ENCODE results near the gene NECTIN1.

NECTIN1 gene

DNA sequence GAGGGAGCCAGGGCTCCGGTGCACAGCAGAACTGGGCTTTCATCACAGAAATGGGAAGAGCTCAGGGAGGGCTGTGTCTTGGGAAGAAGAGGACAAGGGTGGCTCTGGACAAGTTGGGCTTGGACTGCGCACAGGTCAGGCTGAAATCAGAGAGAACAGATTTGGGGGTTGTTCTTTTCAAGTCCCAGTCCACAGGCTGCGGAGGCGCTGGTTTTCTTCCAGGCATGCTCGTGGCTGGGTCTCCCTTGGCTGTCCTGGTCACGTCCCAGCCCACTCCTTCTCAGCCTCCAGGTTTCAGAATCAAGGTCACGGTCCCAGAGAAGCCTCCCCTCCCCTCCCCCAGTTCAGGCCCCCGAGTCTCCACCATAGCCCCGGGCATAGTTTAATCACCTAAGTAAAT is 17.0 kb downstream of the NECTIN1 start:
- DNase-seq = no peak

DNA sequence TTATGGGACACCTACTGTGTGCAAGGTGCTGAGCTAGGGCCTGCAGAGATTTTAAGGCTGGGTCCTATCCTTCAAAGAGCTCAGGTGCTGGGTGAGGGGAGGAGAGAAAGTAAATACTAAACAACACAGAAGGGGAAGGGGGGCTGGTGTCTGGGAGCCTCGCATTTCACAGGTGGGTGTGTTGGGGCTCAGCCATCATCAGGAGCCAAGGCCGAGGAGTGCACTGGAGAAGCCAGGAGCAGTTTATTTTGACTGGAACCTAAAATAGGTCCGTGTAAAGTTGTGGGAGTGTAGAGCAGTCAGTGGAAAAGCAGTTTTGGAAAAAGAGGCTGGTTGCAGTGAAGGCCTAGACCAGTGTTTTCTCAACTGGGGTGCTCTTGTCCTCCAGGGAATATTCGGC is 17.5 kb downstream of the NECTIN1 start:
- no peak for DNase-seq

DNA sequence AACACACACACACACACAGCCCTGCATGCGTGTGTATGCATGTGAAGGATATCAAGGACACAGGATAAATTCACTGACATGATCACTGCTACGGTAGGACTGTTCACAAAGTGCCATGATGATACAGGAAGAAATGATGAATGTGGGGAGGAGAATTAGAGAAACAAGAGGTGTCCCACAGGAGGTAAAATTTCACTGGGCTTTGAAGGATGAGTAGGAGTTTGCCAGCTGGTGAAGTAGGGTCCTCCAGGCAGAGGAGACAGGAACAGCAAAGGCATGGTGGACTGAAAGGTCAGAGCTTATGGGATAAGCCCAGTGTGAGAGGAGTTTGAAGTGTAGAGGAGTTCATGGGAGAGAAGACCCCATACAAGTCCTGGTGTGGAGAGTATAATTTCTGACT is 18.6 kb downstream of the NECTIN1 start:
- DNase-seq = no peak

- DNase-seq = no peak
Observed at GRCh38 chr11:119709638-119710346, 19.2 kb downstream of the NECTIN1 start.

DNA sequence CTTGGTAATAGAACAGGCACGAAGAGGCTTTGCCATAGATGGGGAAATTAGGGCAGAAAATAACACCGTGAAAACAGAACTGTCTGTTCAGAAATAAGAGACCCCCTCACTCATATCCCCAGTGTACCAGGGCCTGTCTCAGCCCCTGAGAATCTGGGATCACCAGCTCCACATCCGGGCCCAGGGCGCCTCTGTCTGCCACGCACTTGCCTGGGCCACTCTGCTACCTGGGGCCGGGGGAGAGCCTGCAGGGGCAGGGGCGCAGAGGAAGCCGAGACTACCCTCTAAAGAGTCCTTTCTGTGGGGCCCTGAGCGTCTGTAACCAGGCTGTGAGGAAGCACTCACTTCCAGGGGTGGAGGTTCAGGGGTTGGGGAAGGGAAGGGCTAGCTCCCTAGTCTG is 19.8 kb downstream of the NECTIN1 start:
- DNase-seq = no peak

GRCh38 chr11:119708384-119708783 is 20.6 kb downstream of the NECTIN1 start:
- no peak for DNase-seq

- no peak for DNase-seq
Observed at GRCh38 chr11:119706887-119707286, 22.1 kb downstream of the NECTIN1 start.

DNA sequence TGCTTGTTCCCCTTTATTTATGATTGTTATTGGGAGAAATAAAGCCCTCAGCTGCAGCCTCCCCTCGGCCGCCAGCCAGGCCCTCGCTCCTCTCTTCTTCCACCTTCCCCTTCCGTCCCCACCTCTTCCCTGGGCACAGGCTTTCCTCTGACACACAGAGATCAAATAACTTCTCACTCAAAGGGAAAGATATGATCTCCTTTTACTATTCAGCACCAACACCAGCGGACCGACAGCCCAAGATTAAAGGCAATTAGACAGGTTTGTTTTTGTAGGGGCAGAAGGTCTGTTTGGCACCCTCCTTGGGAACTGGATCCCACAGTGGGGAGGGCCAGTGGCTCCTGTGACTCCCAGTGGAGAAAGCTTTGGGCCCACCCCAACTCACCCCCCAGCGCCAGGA is 23.0 kb downstream of the NECTIN1 start:
- no peak for DNase-seq

DNA sequence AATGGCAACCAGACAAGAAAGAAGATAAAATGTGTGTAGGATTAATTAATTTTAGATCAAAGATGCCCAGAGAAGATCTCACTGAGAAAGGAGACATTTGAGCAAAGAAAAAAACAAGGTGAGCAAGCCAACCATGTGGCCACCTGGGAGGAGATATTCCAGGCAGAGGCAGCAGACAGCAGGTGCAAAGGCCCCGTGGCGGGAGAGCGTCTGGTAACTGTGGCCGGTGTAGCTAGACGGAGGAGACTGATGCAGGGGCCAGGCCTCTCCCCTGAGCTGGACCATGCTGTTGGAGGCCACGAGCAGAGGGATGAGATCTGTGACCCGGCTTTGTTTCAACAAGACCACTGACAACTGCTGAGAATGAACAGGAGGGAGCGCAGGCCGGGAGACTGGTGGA is 23.6 kb downstream of the NECTIN1 start:
- DNase-seq = no peak

DNA sequence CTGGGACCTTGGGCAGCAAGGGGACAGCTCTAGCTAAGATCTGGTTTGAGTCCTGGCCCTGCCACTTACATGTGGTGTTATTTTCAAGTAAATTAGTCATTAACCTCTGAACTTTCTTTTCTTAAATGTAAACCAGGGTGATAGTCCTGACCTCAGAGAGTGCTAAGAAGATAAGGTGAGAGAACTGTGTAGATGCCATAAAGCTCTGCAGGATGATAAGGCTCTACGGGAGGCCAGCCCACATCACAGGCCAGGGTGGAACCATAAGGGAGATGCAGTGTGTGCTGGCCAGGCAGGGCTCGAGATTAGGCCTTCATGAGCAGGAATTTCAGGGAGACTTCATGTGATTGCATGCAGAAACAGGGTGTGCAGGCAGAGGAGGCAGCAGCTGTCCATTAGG is 24.2 kb downstream of the NECTIN1 start:
- DNase-seq = no peak

GRCh38 chr11:119701591-119702549 is 27.1 kb downstream of the NECTIN1 start:
- DNase-seq = no peak

GRCh38 chr11:119700536-119701346 is 28.3 kb downstream of the NECTIN1 start:
- DNase-seq = no peak

DNA sequence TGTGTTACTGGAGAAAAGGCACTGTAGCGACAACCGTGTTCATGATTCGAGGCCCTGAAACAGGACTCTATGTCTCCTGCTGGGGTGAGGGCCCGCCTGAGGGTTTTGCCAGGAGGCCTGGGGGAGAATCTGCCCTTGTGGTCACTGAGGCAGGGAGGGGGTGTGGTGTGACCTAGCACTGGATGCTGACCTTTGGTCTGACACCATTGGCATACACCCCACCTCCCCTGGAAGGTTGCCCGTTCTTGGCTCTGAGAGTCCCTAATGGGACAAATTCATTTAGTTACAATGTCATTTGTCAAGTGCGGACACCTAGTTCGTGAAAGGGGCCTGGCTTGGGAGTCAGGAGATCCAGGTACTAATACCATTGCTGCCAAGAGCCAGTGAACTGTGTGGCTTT is 29.0 kb downstream of the NECTIN1 start:
- DNase-seq = no peak

DNA sequence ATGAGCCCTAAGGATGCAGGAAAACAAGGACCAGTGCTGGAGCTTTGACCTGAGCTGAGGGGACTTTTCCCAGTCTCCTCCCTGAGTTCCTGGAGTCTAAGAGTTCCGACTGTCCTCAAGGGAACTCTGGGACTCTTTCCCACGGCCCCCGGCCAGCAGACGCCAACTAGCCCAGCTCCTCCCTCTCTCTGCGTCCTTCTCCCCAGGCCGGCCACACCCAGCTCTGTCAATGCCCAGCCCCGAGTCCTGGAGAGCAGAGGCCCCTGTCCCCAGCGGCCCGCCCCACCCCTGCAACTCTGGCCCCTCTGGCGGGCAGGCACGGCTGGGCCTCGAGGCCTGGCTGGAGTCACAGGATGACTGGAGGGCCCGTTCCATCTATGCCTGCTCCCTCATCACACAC is 29.8 kb downstream of the NECTIN1 start:
- no peak for DNase-seq

DNA sequence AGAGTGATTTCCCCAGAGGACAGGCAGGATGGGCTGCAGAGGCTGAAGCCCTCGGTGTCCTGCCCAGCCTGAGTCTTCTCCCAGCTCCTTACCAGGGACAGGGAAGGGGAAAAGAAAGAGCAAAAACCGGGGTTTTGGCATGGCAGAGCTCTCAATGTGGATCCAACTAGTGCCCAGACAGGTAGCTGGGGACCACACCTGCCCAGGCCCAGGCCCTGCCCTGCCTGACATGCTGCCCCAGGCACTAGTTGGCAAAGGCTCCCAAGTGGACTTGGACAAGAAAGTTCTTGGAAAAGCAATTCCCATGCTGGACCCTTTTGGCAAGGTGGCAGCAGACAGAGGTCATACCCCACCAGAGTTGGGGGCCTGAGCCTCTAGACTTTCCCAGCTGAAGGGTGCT is 31.1 kb downstream of the NECTIN1 start:
- DNase-seq = no peak

- no peak for DNase-seq
Observed at GRCh38 chr11:119697445-119697844, 31.6 kb downstream of the NECTIN1 start.

DNA sequence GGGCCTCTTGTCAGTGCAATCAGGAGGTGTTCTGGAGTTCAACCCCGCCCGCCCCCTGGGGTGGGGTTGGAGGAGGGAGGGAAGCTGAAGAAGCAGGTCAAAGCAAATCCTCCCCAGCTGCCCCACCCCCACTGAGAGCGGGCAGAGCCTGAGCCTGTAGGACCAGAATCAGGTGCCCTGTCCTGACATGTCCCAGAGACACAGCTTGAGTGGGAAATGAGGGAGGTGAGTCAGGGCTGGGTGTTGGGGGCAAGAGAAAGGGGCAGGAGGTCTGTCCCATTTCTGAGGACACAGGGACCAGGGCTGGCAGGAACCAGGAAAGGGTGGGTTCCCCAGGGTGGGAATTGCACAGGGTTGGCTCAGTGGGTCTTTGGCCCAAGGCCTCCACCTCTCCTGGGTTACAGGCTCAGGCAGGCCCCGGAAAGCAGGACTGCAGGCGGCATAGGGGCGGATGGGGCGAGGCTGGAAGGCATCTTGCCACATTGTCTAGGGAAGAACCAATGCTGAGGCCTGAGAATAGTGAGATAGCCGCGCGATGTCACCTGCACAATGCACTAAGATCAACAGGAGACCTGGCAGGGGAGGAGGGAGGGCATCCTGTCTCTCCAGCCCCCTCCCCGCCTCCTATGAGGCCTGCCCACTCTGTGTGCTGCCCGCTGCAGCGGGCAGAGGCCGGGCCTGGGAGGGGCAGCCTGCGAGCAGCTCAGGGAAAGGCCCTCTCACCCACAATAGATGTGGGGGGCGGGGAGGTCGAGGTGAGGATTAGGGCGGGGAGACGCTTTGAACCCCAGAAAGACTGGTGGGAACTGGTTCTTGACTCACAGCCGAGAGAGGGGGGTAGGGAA is 32.4 kb downstream of the NECTIN1 start:
- no peak for DNase-seq

- no peak for DNase-seq
Observed at GRCh38 chr11:119694334-119694733, 34.7 kb downstream of the NECTIN1 start.

GRCh38 chr11:119693253-119693815 is 35.7 kb downstream of the NECTIN1 start:
- peak; percentile 11 for DNase-seq

GRCh38 chr11:119692540-119692820 is 36.5 kb downstream of the NECTIN1 start:
- no peak for DNase-seq

- DNase-seq = peak; percentile 17
Observed at GRCh38 chr11:119691701-119692539, 37.1 kb downstream of the NECTIN1 start.

All from SHP77 treated with DMSO at 0.1 percent for 48 hours (cell line).